GM18909 (cell line): ENCODE measurements around the gene MYRF.

Experiments
- ATAC-seq: cut with Tn5 transposase; IDR thresholded peaks from one replicate; pipeline ENCODE4 v1.9.1; 2021; ENCODE audit warnings: mild to moderate bottlenecking; ENCODE audit not compliant: unreplicated experiment, poor library complexity

Gene MYRF

GRCh38 chr11:61834278-61835048, 82.0 kb downstream of the MYRF start:
- ATAC-seq: peak; percentile 88

- no peak for ATAC-seq
These were observed 83.8 kb downstream of the MYRF start for GRCh38 chr11:61836193-61836592.

GRCh38 chr11:61837411-61838005, 85.1 kb downstream of the MYRF start:
- no peak for ATAC-seq
